ENCODE data around the gene C17orf67.
A peak's percentile ranks its signal among the peaks of the same experiment; 100 is the strongest.

Gene C17orf67

GRCh38 chr17:56849131-56849530, 15.4 kb upstream of the C17orf67 start:
- TF ChIP-seq ZFX (IDR thresholded peaks at IDR 0.05) (no peak), CTCF (conservative IDR thresholded peaks at IDR 0.05) (no peak)
- no peak overlapping the region for H3K27ac ChIP-seq

GRCh38 chr17:56847106-56847505, 13.4 kb upstream of the C17orf67 start:
- TF ChIP-seq CTCF (conservative IDR thresholded peaks at IDR 0.05) (no peak), ZFX (IDR thresholded peaks at IDR 0.05) (no peak)
- H3K27ac ChIP-seq = no peak overlapping the region

GRCh38 chr17:56845934-56846333, 12.2 kb upstream of the C17orf67 start:
- H3K27ac ChIP-seq = no peak overlapping the region
- TF ChIP-seq ZFX (IDR thresholded peaks at IDR 0.05) = no peak
- TF ChIP-seq CTCF (conservative IDR thresholded peaks at IDR 0.05) = no peak

- no peak overlapping the region for H3K27ac ChIP-seq
- no peak for TF ChIP-seq CTCF (conservative IDR thresholded peaks at IDR 0.05)
- no peak for TF ChIP-seq ZFX (IDR thresholded peaks at IDR 0.05)
Measured at GRCh38 chr17:56842577-56842976, 8.9 kb upstream of the C17orf67 start.

- no peak overlapping the region for H3K27ac ChIP-seq
Measured at GRCh38 chr17:56838687-56839086, 5.0 kb upstream of the C17orf67 start.

GRCh38 chr17:56835264-56835585, 1.5 kb upstream of the C17orf67 start:
- no peak for TF ChIP-seq CTCF (conservative IDR thresholded peaks at IDR 0.05)
- TF ChIP-seq ZFX (IDR thresholded peaks at IDR 0.05) = no peak
- peak overlapping the region; percentile 95 for H3K27ac ChIP-seq

More at GRCh38 chr17:56838687-56839086, 5.0 kb upstream of the C17orf67 start:
- no peak for TF ChIP-seq CTCF (conservative IDR thresholded peaks at IDR 0.05)

GRCh38 chr17:56834380-56835263, 902 bp upstream of the C17orf67 start:
- TF ChIP-seq ZFX (IDR thresholded peaks at IDR 0.05) (peak; percentile 85), CTCF (conservative IDR thresholded peaks at IDR 0.05) (peak; percentile 13; the same call in 1 of the 2 replicates)
- peak overlapping the region; percentile 95 for H3K27ac ChIP-seq
